ENCODE results near the gene TRAPPC12.
"Not testable (repeated sequence)": the region's sequence is repeated elsewhere in the genome, so short reads cannot be mapped to it uniquely, and the experiment has no call there.

The TRAPPC12 gene

DNA sequence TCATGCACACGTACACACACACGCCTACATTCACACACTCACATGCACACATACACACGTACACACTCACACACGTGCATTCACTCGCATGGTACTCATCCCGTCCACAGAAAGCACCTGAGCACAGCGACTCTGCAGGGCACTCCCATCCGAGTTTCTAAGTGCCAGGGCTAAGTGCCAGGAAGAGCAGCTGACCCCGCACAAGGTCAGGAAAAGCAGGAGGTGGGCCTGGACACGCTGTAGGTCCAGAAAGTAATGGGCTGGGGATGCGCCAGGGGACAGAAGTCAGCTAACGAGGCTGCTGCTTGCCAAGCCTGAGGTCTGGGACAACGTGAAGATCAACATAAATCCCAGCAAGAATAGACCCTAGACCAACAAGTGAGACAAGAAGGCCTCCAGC, 124.0 kb downstream of the TRAPPC12 start:
- no peak for DNase-seq
- no peak overlapping the region for H3K4me3 Mint-ChIP-seq
- peaks cover 2% of the 10 kb centered on the region for H3K4me1 Mint-ChIP-seq (ENCODE audit: low read depth)
- H3K9me3 Mint-ChIP-seq = peaks cover 2% of the 10 kb centered on the region
- no peaks in the 10 kb centered on the region for H3K27me3 Mint-ChIP-seq
- H3K36me3 Mint-ChIP-seq (ENCODE audit: low read depth) = peaks cover 85% of the 10 kb centered on the region
- H3K27ac Mint-ChIP-seq = no peak overlapping the region

- Mint-ChIP-seq H3K27ac (no peak overlapping the region), H3K36me3 (ENCODE audit: low read depth) (peaks cover 82% of the 10 kb centered on the region), H3K4me1 (ENCODE audit: low read depth) (peaks cover 2% of the 10 kb centered on the region), H3K27me3 (no peaks in the 10 kb centered on the region), H3K4me3 (no peak overlapping the region), H3K9me3 (peaks cover 4% of the 10 kb centered on the region)
- DNase-seq = no peak
These were observed 125.2 kb downstream of the TRAPPC12 start for GRCh38 chr2:3504741-3505140.

GRCh38 chr2:3505771-3506170, 126.3 kb downstream of the TRAPPC12 start:
- Mint-ChIP-seq H3K4me3 (no peak overlapping the region), H3K9me3 (peaks cover 4% of the 10 kb centered on the region)

GRCh38 chr2:3512086-3512485, 132.6 kb downstream of the TRAPPC12 start:
- no peak for DNase-seq
- Mint-ChIP-seq H3K4me3 (no peak overlapping the region), H3K27ac (no peak overlapping the region), H3K36me3 (ENCODE audit: low read depth) (peaks cover 86% of the 10 kb centered on the region), H3K4me1 (ENCODE audit: low read depth) (peaks cover 8% of the 10 kb centered on the region), H3K9me3 (peaks cover 10% of the 10 kb centered on the region), H3K27me3 (no peaks in the 10 kb centered on the region)

More at GRCh38 chr2:3505771-3506170, 126.3 kb downstream of the TRAPPC12 start:
- H3K4me1 Mint-ChIP-seq (ENCODE audit: low read depth) = peaks cover 2% of the 10 kb centered on the region
- peaks cover 78% of the 10 kb centered on the region for H3K36me3 Mint-ChIP-seq (ENCODE audit: low read depth)
- DNase-seq = no peak
- H3K27ac Mint-ChIP-seq = no peak overlapping the region
- no peaks in the 10 kb centered on the region for H3K27me3 Mint-ChIP-seq

GRCh38 chr2:3513026-3513810, 133.7 kb downstream of the TRAPPC12 start:
- no peaks in the 10 kb centered on the region for H3K27me3 Mint-ChIP-seq
- H3K27ac Mint-ChIP-seq = no peak overlapping the region
- H3K4me3 Mint-ChIP-seq = no peak overlapping the region
- peaks cover 10% of the 10 kb centered on the region for H3K9me3 Mint-ChIP-seq
- no peak for DNase-seq
- peaks cover 14% of the 10 kb centered on the region for H3K4me1 Mint-ChIP-seq (ENCODE audit: low read depth)
- H3K36me3 Mint-ChIP-seq (ENCODE audit: low read depth) = peaks cover 83% of the 10 kb centered on the region

GRCh38 chr2:3515438-3515837, 135.9 kb downstream of the TRAPPC12 start:
- Mint-ChIP-seq H3K4me1 (ENCODE audit: low read depth) (peaks cover 23% of the 10 kb centered on the region), H3K36me3 (ENCODE audit: low read depth) (peaks cover 74% of the 10 kb centered on the region)
- H3K27ac Mint-ChIP-seq, H3K27me3 Mint-ChIP-seq, H3K4me3 Mint-ChIP-seq, H3K9me3 Mint-ChIP-seq, DNase-seq: not testable (repeated sequence)

DNA sequence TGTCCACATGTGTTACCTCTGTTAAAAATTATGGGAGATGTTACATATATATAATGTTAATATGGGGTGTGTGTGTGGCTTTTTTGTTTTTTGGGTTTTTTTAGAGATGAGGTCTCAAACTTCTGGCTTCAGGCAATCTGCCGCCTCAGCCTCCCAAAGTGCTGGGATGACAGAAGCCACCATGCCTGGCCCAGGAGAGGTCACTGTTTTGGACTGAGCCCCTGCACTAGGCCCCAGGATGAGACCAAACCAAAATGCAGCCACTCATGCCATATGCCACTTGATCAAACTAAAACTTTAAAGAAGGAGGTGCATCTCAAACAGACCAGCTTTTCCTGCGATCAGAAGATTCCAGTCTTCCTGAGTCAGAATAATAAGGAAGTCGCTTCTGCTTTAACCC, 137.3 kb downstream of the TRAPPC12 start:
- Mint-ChIP-seq H3K4me3 (no peak overlapping the region), H3K9me3 (peaks cover 5% of the 10 kb centered on the region), H3K4me1 (ENCODE audit: low read depth) (peaks cover 34% of the 10 kb centered on the region), H3K27ac (no peak overlapping the region), H3K36me3 (ENCODE audit: low read depth) (peaks cover 60% of the 10 kb centered on the region), H3K27me3 (no peaks in the 10 kb centered on the region)
- DNase-seq = no peak

DNA sequence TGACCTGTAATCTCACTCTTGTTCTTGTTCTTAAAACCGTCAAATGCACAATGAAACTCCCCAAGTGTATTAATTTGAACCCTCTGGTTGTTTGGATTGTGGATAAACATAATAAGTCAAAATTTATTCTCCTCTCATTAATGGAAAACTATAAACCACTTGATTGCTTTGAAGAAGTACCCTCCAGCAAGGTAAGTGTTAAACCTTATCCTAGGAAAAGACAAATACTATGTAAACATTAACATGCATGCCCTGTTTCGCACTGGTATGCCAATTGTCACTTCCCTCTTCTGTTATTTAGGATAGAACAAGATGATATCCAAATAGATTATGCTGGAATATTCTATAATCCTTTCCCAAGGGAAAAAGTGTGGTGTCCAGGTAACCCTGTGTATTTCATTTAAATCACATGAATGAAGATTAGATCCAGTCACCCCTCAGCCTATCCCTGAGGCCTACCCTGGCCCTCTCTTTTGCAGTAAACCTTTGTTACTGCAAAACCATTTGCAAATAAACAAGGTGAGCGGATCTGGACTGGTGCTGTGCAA, 138.5 kb downstream of the TRAPPC12 start:
- Mint-ChIP-seq H3K27ac (peak overlapping the region; percentile 94), H3K4me1 (ENCODE audit: low read depth) (peaks cover 34% of the 10 kb centered on the region), H3K9me3 (peaks cover 5% of the 10 kb centered on the region), H3K36me3 (ENCODE audit: low read depth) (peaks cover 48% of the 10 kb centered on the region), H3K4me3 (peak overlapping the region; percentile 89), H3K27me3 (no peaks in the 10 kb centered on the region)
- DNase-seq = no peak

DNA sequence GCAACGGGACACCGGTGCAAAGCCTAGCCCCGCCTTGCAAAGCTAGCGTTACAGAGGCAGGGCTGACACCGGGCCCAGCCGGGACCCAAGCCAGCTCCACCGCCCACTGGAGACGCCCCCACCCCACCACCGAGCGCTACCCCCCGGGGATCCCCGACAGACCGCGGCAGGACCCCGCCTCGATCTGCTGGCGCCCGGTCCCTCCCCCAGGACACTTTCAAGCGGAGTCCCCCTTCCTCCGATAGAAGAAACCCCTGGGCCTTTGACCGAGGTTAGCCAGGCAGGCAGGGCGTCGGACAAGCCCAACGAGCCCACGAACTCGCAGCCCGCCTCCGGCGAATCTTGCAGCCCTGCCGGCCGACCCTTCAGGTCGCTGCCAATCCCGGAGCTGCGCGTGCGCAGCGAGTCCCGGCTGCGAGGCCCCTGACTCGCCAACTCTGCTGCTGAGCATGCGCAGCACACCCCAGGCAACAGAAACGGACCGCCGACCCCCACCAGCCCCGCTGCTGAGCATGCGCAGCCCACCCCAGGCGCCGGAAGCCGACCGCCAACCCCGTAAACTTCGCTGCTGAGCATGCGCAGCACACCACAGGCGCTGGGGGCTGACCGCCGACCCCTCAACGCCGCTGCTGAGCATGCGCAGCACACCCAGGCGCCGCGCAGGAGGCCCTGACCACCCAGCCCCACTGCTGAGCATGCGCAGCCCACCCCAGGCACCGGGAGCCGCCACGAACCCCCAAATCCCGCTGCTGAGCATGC, 139.2 kb downstream of the TRAPPC12 start:
- no peaks in the 10 kb centered on the region for H3K27me3 Mint-ChIP-seq
- DNase-seq = peak; percentile 98
- peaks cover 42% of the 10 kb centered on the region for H3K36me3 Mint-ChIP-seq (ENCODE audit: low read depth)
- H3K4me3 Mint-ChIP-seq = peak overlapping the region; percentile 89
- H3K9me3 Mint-ChIP-seq = peaks cover 5% of the 10 kb centered on the region
- peaks cover 35% of the 10 kb centered on the region for H3K4me1 Mint-ChIP-seq (ENCODE audit: low read depth)
- peak overlapping the region; percentile 94 for H3K27ac Mint-ChIP-seq

- peak; percentile 87 for DNase-seq
- peak within 1 kb of the TSS; percentile 89 for H3K4me3 Mint-ChIP-seq
- H3K27me3 Mint-ChIP-seq = no peaks in the 10 kb centered on the region
- H3K4me1 Mint-ChIP-seq (ENCODE audit: low read depth) = peaks cover 32% of the 10 kb centered on the region
- H3K9me3 Mint-ChIP-seq = peaks cover 5% of the 10 kb centered on the region
- peak within 1 kb of the TSS; percentile 94 for H3K27ac Mint-ChIP-seq
- peaks cover 33% of the 10 kb centered on the region for H3K36me3 Mint-ChIP-seq (ENCODE audit: low read depth)
These were observed 140.0 kb downstream of the TRAPPC12 start, which contains the start of gene ADI1 for GRCh38 chr2:3519255-3520205. Gene ADI1, minus strand, starts transcription at chr2:3519531. Its CDS starts 44 bp downstream, at chr2:3519487.

- DNase-seq = no peak
- H3K27me3 Mint-ChIP-seq = no peaks in the 10 kb centered on the region
- peaks cover 23% of the 10 kb centered on the region for H3K36me3 Mint-ChIP-seq (ENCODE audit: low read depth)
- no peak overlapping the region for H3K27ac Mint-ChIP-seq
- peak overlapping the region; percentile 89 for H3K4me3 Mint-ChIP-seq
- peaks cover 3% of the 10 kb centered on the region for H3K9me3 Mint-ChIP-seq
- peaks cover 32% of the 10 kb centered on the region for H3K4me1 Mint-ChIP-seq (ENCODE audit: low read depth)
These were observed 141.1 kb downstream of the TRAPPC12 start for GRCh38 chr2:3520591-3520990.

DNA sequence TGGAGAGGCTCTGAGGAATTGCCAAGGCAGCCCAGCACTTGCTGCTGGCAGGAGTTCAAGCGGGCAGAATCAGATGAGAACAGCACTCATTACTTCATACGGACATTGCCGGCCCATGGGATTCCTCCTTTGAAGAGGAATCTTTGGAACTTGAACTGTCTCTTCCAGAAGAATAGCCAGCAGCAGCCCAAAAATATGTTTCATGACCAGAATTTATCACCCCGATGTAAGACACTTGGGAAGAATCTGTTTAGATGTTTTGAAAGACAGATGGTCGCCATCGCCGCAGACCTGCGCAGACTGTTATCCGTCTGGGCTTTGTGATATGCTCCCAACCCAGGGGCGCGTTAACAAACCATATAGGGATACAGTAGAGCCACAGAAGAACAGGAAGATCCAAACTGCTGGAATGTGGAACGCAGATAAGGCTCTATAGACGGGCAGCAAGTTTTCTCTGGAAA, 143.5 kb downstream of the TRAPPC12 start:
- no peak overlapping the region for H3K27ac Mint-ChIP-seq

GRCh38 chr2:3523551-3524041, 144.1 kb downstream of the TRAPPC12 start:
- Mint-ChIP-seq H3K4me3 (no peak overlapping the region), H3K27ac (no peak overlapping the region), H3K36me3 (ENCODE audit: low read depth) (peaks cover 5% of the 10 kb centered on the region), H3K9me3 (no peaks in the 10 kb centered on the region), H3K27me3 (no peaks in the 10 kb centered on the region), H3K4me1 (ENCODE audit: low read depth) (peaks cover 26% of the 10 kb centered on the region)
- DNase-seq = no peak

More for the DNA sequence above, 143.5 kb downstream of the TRAPPC12 start:
- H3K4me3 Mint-ChIP-seq = no peak overlapping the region
- DNase-seq = no peak
- H3K27me3 Mint-ChIP-seq = no peaks in the 10 kb centered on the region
- H3K4me1 Mint-ChIP-seq (ENCODE audit: low read depth) = peaks cover 28% of the 10 kb centered on the region
- no peaks in the 10 kb centered on the region for H3K9me3 Mint-ChIP-seq
- peaks cover 6% of the 10 kb centered on the region for H3K36me3 Mint-ChIP-seq (ENCODE audit: low read depth)

Data from activated T-cell treated with anti-CD3 and anti-CD28 coated beads, Interleukin-2, amount 50 U/mL, for 24 hours (primary cell).